ENCODE results near the gene CRAMP1.

DNA sequence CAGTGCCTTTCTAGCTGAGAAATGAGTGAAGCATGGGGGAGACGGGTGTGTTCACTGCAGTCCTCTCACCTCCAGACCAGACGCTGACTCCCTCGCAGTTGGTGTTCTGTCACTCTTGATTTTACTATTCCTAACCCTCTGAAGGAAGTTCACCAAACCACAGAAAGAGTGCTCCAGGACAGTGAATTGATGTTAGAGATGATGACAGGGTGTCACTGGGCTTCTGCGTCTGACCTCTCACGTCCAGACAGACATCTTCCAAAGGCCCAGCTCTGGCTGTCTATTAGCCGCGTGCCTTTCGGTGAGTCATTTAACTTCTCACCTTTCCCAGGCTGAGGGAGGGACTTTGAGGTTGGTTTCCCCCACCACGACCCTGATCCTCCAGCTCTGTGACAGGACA lies 8.2 kb downstream of the CRAMP1 start:
- TF ChIP-seq CTCF (IDR thresholded peaks at IDR 0.05), result no peak
- no peak for TF ChIP-seq EP300 (IDR thresholded peaks at IDR 0.05)
